Common myeloid progenitor, CD34-positive (primary cell): Measurements from ENCODE around the gene COPRS.

Source experiments
- CTCF ChIA-PET: fragments of 350-600 bp; sonication (Branson Sonifier 250); formaldehyde crosslinking; loops from one replicate; lab custom pipeline; 2021; ENCODE audit warnings: antibody characterized with exemption; lab: Charles Lee
- POLR2A ChIA-PET: fragments of 350-600 bp; sonication (Branson Sonifier 250); formaldehyde crosslinking; loops from one replicate; lab custom pipeline; 2021; ENCODE audit warnings: antibody characterized with exemption; lab: Charles Lee
- DNase-seq, 3 donors: peaks; one replicate each; pipeline versions ENCODE4 v3.0.0 to v3.0.0-alpha.2; 2013
- H3K27ac ChIP-seq, 2 experiments: 1 replicate in 1 of 2; 2 replicates in 1 of 2; pipeline ENCODE4 v1.7.0; 2013; ENCODE audit warnings: inconsistent platforms in 2 of 2, low read length in 2 of 2, mild to moderate bottlenecking in 2 of 2, low read depth in 1 of 2, moderate library complexity in 1 of 2; ENCODE audit not compliant: severe bottlenecking in 2 of 2, insufficient read depth in 1 of 2, poor library complexity in 1 of 2
- H3K27me3 ChIP-seq, 5 experiments: replicated peaks in 2 of 5; 1 replicate in 3 of 5; 2 replicates in 2 of 5; pipeline versions ENCODE4 v1.6.1 to v1.7.0; 2013; ENCODE audit warnings: low read length in 4 of 5, mild to moderate bottlenecking in 2 of 5, moderate library complexity in 2 of 5, inconsistent platforms in 1 of 5; ENCODE audit not compliant: insufficient read depth in 5 of 5, control insufficient read depth in 4 of 5
- H3K36me3 ChIP-seq, 4 experiments: 1 replicate in 2 of 4; 2 replicates in 2 of 4; pipeline versions ENCODE4 v1.6.1 to v1.7.0; 2013; ENCODE audit warnings: low read length in 3 of 4, control low read depth in 1 of 4, mild to moderate bottlenecking in 1 of 4; ENCODE audit not compliant: control insufficient read depth in 4 of 4, insufficient read depth in 4 of 4
- H3K4me1 ChIP-seq, 4 experiments: 1 replicate in 3 of 4; 2 replicates in 1 of 4; pipeline versions ENCODE4 v1.6.1 to v1.7.1; 2013; ENCODE audit warnings: low read length in 3 of 4, mild to moderate bottlenecking in 3 of 4, control low read depth in 1 of 4, inconsistent platforms in 1 of 4, moderate library complexity in 1 of 4; ENCODE audit not compliant: control insufficient read depth in 4 of 4, insufficient read depth in 4 of 4; ENCODE audit errors: control extremely low read depth in 1 of 4
- H3K4me3 ChIP-seq, 7 experiments: 1 replicate in 4 of 7; 2 replicates in 3 of 7; pipeline versions ENCODE4 v1.5.1 to v1.7.0; 2013; ENCODE audit warnings: mild to moderate bottlenecking in 7 of 7, low read length in 6 of 7, moderate library complexity in 6 of 7, inconsistent platforms in 2 of 7, low read depth in 2 of 7, control low read depth in 1 of 7; ENCODE audit not compliant: insufficient read depth in 4 of 7, control insufficient read depth in 1 of 7; ENCODE audit errors: extremely low read depth in 1 of 7
- H3K9me3 ChIP-seq, 5 experiments: 1 replicate in 4 of 5; 2 replicates in 1 of 5; pipeline versions ENCODE4 v1.6.1 to v1.7.1; 2013; ENCODE audit warnings: low read length in 4 of 5, mild to moderate bottlenecking in 2 of 5, inconsistent platforms in 1 of 5, low read depth in 1 of 5, moderate library complexity in 1 of 5; ENCODE audit not compliant: control insufficient read depth in 4 of 5, insufficient read depth in 2 of 5; ENCODE audit errors: control extremely low read depth in 1 of 5
- WGBS: methylation state at CpG from one replicate; pipeline ENCODE4 v1.1.5; 2013; ENCODE audit not compliant: insufficient coverage; 5-methylcytosine and 5-hydroxymethylcytosine counted together

The COPRS gene

DNA sequence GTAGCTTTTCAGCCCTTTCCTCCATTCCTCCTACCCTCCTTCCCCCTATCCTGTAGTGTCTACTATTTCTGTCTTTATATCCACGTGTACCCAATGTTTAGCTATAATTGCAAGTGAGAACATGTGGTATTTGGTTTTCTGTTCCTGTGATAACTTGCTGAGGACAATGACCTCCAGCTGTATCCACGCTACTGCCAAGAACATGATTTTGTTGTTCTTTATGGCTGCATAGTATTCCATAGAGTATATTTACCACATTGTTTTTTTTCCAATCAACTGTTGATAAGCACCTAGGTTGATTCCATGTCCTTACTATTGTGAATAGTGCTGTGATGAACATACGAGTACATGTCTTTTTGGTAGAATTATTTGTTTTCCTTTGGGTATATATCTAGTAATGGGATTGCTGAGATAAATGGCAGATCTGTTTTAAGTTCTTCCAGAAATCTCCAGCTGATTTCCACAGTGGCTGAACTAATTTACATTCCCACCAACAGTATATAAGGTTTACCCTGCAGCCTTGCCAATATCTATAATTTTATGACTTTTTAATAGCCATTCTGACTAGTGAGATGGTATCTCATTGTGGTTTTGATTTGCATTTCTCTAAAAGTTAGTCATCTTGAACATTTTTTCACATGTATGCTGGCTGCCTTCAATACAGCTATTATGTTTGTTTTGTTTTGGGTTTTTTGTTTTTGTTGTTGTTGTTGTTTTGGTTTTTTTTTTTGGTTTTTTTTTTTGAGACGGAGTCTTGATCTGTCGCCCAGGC, 10.9 kb upstream of the COPRS start:
- ChIA-PET CTCF (no interaction called here), POLR2A (no interaction called here)
- Histone ChIP-seq H3K4me1 (no peaks in the 10 kb centered on the region), H3K36me3 (peaks cover 17 to 88% (median 38%) of the 10 kb centered on the region in 4 experiments), H3K4me3 (no peak overlapping the region), H3K9me3 (no peaks in the 10 kb centered on the region), H3K27me3 (no peaks in the 10 kb centered on the region), H3K27ac (no peak overlapping the region)
- 100% methylated on average over 1 of the region's 5 CpGs for WGBS
- no peak for DNase-seq

DNA sequence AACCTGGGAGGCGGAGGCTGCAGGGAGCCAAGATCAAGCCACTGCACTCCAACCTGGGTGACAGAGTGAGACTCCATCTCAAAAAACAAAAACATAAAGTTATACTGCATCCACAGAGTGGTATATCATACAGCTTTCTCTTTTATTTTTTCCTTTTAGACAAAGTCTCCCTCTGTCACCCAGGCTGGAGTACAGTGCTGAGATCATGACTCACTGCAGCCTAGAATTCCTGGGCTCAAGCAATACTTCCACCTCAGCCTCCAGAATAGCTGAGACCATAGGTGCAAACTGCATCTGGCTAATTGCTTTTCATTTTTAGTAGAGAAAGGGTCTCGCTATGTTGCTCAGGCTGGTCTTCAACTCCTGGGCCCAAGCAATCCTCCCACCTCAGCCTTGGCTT, 10.0 kb upstream of the COPRS start:
- POLR2A ChIA-PET: no interaction called here
- 100% methylated on average over 1 of the region's 2 CpGs for WGBS
- H3K27me3 ChIP-seq: no peaks in the 10 kb centered on the region
- DNase-seq: no peak
- peaks cover 25 to 89% (median 39%) of the 10 kb centered on the region in 4 experiments for H3K36me3 ChIP-seq
- H3K9me3 ChIP-seq: no peaks in the 10 kb centered on the region
- no peak overlapping the region for H3K27ac ChIP-seq
- no peaks in the 10 kb centered on the region for H3K4me1 ChIP-seq
- no peak overlapping the region for H3K4me3 ChIP-seq
- CTCF ChIA-PET: no interaction called here

DNA sequence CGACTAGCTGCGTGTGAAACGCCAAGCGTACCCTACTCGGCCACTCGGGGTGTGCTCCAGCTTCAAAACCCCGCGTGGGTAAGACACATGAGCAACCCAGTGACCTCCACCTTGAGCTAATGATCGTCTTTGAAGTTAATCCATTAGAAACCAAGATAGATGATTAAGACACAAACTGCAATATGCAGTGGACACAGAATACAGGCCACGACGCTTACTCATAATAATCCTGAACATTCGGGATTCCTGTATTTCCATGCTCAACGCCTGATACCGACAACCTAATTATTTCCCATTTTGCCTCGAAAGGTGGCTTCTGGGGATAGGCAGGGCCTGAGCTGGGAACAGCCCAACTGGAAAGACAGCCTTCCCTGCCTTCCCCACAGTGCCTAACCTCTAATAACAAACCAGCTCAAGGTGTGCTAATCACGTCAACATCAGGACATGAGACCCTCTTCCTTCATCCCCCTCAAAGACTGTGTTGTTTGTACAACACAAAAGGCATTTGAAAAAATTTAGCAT, 504 bp upstream of the COPRS start:
- no peaks in the 10 kb centered on the region for H3K27me3 ChIP-seq
- peak overlapping the region in 6 of 7 experiments; percentile 55 to 81 (median 70) for H3K4me3 ChIP-seq
- no peak for DNase-seq
- no peak overlapping the region for H3K27ac ChIP-seq
- no peaks in the 10 kb centered on the region for H3K9me3 ChIP-seq
- POLR2A ChIA-PET: no interaction called here
- peaks cover 0 to 21% (median 15%) of the 10 kb centered on the region in 4 experiments for H3K4me1 ChIP-seq
- 27% methylated on average over 15 of the region's 16 CpGs for WGBS
- CTCF ChIA-PET: interaction anchor here (1.3 kb wide), 1 partner anchor 14 kb away, joined by 3 read pairs; no protein-coding TSS in a partner anchor
- H3K36me3 ChIP-seq: peaks cover 13 to 34% (median 23%) of the 10 kb centered on the region in 4 experiments

DNA sequence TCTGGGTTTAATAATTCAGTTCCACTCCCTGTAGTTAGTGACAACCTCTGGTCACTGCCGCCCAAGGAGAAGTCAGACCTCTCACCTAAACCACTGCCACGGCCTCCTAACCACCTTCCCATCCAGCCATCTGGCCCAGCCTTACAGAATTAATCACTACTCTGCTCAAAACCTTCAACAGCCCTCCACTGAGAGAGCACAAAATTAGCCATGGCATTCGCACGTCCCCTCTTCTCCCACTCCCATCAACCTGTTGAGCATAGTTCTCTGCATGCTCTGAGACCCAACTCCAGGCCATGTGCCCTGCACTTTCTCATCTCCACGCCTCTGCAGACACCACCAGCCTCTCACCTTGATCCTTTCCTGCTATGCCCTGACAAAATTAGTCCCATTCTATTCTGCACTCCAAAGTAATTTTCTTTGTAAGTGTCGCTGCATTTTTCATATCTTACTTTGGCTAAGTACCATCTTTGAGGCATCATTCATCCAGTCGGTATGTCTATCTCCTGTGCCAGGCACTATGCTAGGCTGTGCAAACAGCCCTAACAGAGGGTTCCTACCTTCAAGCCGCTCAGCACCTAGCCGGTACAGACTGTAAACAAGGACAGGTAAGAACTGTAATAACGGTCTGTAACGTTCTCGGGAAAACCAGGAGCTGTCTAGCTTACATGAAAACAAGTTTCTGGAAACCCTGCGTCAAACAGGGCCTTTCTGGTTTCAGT, 963 bp downstream of the COPRS start:
- Histone ChIP-seq H3K4me1 (peaks cover 0 to 21% (median 15%) of the 10 kb centered on the region in 4 experiments), H3K27me3 (no peaks in the 10 kb centered on the region), H3K36me3 (peaks cover 5 to 22% (median 12%) of the 10 kb centered on the region in 4 experiments), H3K9me3 (no peaks in the 10 kb centered on the region), H3K27ac (no peak overlapping the region), H3K4me3 (peak overlapping the region; percentile 58 to 81 (median 76))
- DNase-seq: peak in 1 of 3 donors; percentile 16
- POLR2A ChIA-PET: no interaction called here
- CTCF ChIA-PET: interaction anchor here (0.5 to 2.9 kb wide), 3 partner anchors 12 to 24 kb away, joined by 3 to 8 read pairs (median 3); no protein-coding TSS in a partner anchor
- WGBS: 45% methylated on average over 12 of the region's 13 CpGs

DNA sequence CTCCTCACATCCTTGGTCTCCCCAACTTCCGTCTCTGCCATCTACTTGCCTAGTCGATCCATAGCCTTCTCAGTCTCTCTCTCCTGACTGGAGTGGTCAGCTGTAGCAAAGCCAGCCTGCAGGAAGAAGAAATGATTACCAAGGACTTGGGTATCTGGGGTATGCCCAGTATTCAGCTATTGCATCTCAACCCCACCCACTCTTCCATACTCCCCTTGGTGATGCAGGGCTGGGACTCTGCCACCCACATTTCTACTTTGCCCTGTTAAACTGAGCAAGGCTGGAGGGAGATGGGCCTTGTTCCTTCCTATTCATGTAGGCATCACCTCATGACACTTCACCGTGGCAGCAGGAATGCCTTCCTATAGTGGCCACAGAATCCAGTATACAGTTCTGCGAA, 2.3 kb downstream of the COPRS start:
- H3K4me3 ChIP-seq: no peak overlapping the region
- H3K36me3 ChIP-seq: peaks cover 10 to 23% (median 17%) of the 10 kb centered on the region in 4 experiments
- H3K9me3 ChIP-seq: no peaks in the 10 kb centered on the region
- DNase-seq: no peak
- POLR2A ChIA-PET: no interaction called here
- no peaks in the 10 kb centered on the region for H3K27me3 ChIP-seq
- peaks cover 0 to 21% (median 15%) of the 10 kb centered on the region in 4 experiments for H3K4me1 ChIP-seq
- WGBS: 100% methylated on average over 4 of the region's 4 CpGs
- CTCF ChIA-PET: interaction anchor here (2.9 kb wide), 1 partner anchor 14 kb away, joined by 8 read pairs; no protein-coding TSS in a partner anchor
- H3K27ac ChIP-seq: no peak overlapping the region

DNA sequence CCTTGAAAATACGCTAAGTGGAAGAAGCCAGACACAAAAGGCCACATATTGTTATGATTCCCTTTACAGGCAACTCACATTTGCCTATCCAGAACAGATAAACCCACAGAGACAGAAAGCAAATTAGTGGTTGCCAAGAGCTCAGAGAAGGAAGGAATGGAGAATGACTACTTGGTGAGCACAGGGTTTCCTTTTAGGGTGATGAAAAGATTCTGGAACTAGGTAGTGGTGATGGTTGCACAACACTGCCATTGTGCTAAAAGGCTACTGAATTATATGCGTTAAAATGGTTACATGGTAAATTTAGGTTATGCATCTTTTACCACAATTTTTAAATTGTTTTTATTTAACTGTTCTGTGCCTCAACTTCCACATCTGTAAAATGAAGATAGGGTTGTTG, 4.4 kb downstream of the COPRS start:
- ChIA-PET CTCF (no interaction called here), POLR2A (no interaction called here)
- 100% methylated on average over 1 of the region's 2 CpGs for WGBS
- H3K9me3 ChIP-seq: no peaks in the 10 kb centered on the region
- H3K4me3 ChIP-seq: no peak overlapping the region
- no peaks in the 10 kb centered on the region for H3K27me3 ChIP-seq
- peaks cover 8 to 22% (median 16%) of the 10 kb centered on the region in 4 experiments for H3K36me3 ChIP-seq
- DNase-seq: no peak
- H3K27ac ChIP-seq: no peak overlapping the region
- H3K4me1 ChIP-seq: peaks cover 0 to 19% (median 14%) of the 10 kb centered on the region in 4 experiments
